AG04450 (cell line): ENCODE results near the gene GALNT2. TPM values are rescaled to one million over a fixed set of nuclear protein-coding genes. Genes with fewer than 3 reads are reported as not detected.

Experiments used
- CTCF ChIA-PET: fragments of 300-600, 350-600 bp; formaldehyde crosslinking; extraction: SDS; loops from one replicate; lab custom pipeline; 2022; ENCODE audit warnings: antibody characterized with exemption, inconsistent platforms; lab: Charles Lee
- POLR2A ChIA-PET: fragments of 350-600 bp; formaldehyde crosslinking; extraction: SDS; loops from one replicate; lab custom pipeline; 2021; ENCODE audit warnings: antibody characterized with exemption, inconsistent platforms; lab: Yijun Ruan, JAX
- DNase-seq: peaks from one replicate; pipeline ENCODE4 v3.0.0-alpha.2; 2011; ENCODE audit warnings: low read depth, low spot score
- H3K27ac ChIP-seq: one replicate; pipeline ENCODE4 v1.5.1; 2012; ENCODE audit warnings: low read depth, low read length, control low read depth
- H3K27me3 ChIP-seq: one replicate; pipeline ENCODE4 v1.6.0; 2012; ENCODE audit warnings: low read length; ENCODE audit not compliant: control insufficient read depth, insufficient read depth
- H3K4me3 ChIP-seq: 2 replicates; pipeline ENCODE4 v1.5.1; 2011; ENCODE audit warnings: mild to moderate bottlenecking, low read depth, low read length, control low read depth
- H3K9me3 ChIP-seq: 2 replicates; pipeline ENCODE4 v1.5.1; 2012; ENCODE audit warnings: low read length; ENCODE audit not compliant: control insufficient read depth, insufficient read depth
- polyA plus RNA-seq: library from polyadenylated mRNA; depleted of rRNA; stranded (reverse); fragments of >200 nt; gene quantifications from 2 replicates; pipeline ENCODE4 v1.2.3, GENCODE V29; 2011
- TF ChIP-seq, protein P1 (sequence below): IDR thresholded peaks from 2 replicates; pipeline ENCODE4 v1.5.1; 2011; ENCODE audit warnings: low read depth, low read length, control low read depth, inconsistent platforms

The GALNT2 gene
- polyA plus RNA-seq, 1 experiment, result 121 TPM

DNA sequence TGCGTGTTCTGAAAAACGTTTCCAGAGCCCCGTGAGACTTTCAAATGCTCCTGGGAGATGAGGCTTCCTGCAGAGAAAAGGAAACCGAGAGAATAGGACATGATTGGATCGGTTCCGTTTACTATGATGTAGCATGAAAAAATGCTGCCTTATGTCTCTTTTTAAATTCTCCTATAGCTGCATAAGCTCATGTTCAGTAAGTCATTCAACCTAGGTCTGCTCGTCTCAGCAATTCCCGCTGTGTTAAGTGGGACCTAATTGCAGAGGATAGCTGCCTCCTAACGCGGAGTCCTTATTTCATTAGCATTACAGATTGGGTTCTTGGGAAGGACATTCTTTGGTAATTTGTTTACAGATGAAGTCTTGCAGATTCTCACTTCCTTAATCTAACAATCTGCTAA lies 165.3 kb downstream of the GALNT2 start:
- TF ChIP-seq, protein P1, sequence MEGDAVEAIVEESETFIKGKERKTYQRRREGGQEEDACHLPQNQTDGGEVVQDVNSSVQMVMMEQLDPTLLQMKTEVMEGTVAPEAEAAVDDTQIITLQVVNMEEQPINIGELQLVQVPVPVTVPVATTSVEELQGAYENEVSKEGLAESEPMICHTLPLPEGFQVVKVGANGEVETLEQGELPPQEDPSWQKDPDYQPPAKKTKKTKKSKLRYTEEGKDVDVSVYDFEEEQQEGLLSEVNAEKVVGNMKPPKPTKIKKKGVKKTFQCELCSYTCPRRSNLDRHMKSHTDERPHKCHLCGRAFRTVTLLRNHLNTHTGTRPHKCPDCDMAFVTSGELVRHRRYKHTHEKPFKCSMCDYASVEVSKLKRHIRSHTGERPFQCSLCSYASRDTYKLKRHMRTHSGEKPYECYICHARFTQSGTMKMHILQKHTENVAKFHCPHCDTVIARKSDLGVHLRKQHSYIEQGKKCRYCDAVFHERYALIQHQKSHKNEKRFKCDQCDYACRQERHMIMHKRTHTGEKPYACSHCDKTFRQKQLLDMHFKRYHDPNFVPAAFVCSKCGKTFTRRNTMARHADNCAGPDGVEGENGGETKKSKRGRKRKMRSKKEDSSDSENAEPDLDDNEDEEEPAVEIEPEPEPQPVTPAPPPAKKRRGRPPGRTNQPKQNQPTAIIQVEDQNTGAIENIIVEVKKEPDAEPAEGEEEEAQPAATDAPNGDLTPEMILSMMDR, result no peak
- POLR2A ChIA-PET, result no interaction called here
- no peak overlapping the region for H3K4me3 ChIP-seq
- DNase-seq, result no peak
- no peaks in the 10 kb centered on the region for H3K27me3 ChIP-seq
- CTCF ChIA-PET, result interaction anchor here (0.9 to 1.8 kb wide), 4 partner anchors 10 to 571 kb away, joined by 3 to 5 read pairs (median 3); no protein-coding TSS in a partner anchor
- H3K9me3 ChIP-seq, result no peaks in the 10 kb centered on the region
- no peak overlapping the region for H3K27ac ChIP-seq

DNA sequence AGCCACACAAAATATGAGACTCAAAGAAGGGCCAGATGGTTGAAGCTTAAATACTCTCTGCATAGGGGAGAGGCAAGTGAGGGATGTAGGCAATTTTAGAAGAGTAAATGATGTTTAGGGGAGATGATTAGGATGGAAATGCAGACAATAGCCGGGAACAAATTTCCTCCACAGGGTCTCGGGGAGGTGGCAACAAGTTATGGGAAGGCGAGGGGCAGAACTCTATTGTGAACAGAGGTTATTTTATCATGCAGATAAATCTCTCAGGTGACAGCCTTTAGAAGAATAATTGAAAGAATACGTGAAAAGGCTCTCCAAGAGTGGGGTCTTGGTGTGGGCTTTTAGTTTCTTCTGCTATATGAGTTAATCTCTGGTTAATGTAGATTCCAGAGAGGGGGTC lies 166.7 kb downstream of the GALNT2 start:
- TF ChIP-seq, protein P1, result no peak
- POLR2A ChIA-PET, result no interaction called here
- Histone ChIP-seq H3K4me3 (no peak overlapping the region), H3K27ac (no peak overlapping the region), H3K9me3 (no peaks in the 10 kb centered on the region), H3K27me3 (no peaks in the 10 kb centered on the region)
- CTCF ChIA-PET, result no interaction called here
- DNase-seq, result no peak

DNA sequence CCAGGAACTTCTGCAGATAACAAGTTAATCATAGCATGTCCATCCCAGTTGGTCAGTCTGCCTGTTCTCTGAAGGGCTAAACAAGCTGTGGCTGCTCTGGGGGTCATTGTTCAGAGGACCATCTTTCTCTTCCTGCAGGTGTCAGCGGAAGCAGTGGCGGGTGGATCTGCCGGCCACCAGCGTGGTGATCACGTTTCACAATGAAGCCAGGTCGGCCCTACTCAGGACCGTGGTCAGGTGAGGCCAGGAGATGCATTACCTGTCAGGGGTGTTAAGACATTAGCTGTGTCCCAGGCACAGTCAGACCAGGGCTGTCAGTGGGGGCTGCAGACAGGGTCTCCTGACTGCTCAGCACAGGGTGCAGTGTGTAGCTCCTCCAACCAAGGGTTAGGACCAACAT lies 168.8 kb downstream of the GALNT2 start:
- Histone ChIP-seq H3K27ac (no peak overlapping the region), H3K4me3 (no peak overlapping the region), H3K27me3 (no peaks in the 10 kb centered on the region), H3K9me3 (0 out of 2 replicates have a peak, but pooled peaks cover 3% of the 10 kb centered on the region)
- POLR2A ChIA-PET, result no interaction called here
- TF ChIP-seq, protein P1, result no peak
- CTCF ChIA-PET, result interaction anchor here (0.9 kb wide), 1 partner anchor 13 kb away, joined by 3 read pairs; no protein-coding TSS in a partner anchor
- no peak for DNase-seq

GRCh38 chr1:230236301-230237008 lies 169.4 kb downstream of the GALNT2 start:
- TF ChIP-seq, protein P1, result no peak
- ChIA-PET POLR2A (no interaction called here), CTCF (interaction anchor here (0.9 to 1.0 kb wide), 2 partner anchors 13 kb away, joined by 3 read pairs; no protein-coding TSS in a partner anchor)
- Histone ChIP-seq H3K4me3 (no peak overlapping the region), H3K9me3 (peaks cover 5% of the 10 kb centered on the region; the same call in 1 of the 2 replicates), H3K27ac (no peak overlapping the region), H3K27me3 (no peaks in the 10 kb centered on the region)
- DNase-seq, result no peak

DNA sequence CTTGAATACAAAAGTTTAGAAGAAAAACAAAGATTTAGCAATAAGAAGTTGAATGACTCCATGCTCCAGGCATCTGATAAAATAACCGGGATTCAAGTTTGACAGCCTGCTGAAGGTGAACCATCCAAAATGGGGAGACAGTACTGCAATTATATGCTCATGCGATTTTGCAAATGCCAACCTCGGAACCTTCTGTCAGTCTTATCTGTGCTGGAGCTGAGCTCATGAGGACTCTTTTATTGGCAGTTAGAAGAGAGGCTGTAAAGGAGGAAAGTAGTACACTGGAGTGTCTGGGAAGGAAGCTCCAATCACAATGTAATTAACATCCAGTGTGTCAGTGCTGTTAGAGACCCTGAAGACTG lies 170.0 kb downstream of the GALNT2 start:
- no peak overlapping the region for H3K4me3 ChIP-seq
- H3K27me3 ChIP-seq, result no peaks in the 10 kb centered on the region
- CTCF ChIA-PET, result interaction anchor here (1.0 kb wide), 1 partner anchor 13 kb away, joined by 3 read pairs; no protein-coding TSS in a partner anchor
- H3K27ac ChIP-seq, result no peak overlapping the region
- peaks cover 7% of the 10 kb centered on the region for H3K9me3 ChIP-seq
- POLR2A ChIA-PET, result interaction anchor here (0.5 kb wide), 1 partner anchor 608 kb away, joined by 3 read pairs; no protein-coding TSS in a partner anchor
- TF ChIP-seq, protein P1, result no peak
- no peak for DNase-seq
